K562 (cell line): Measurements from ENCODE around the gene SLC1A3. TPM values are rescaled to one million over a fixed set of nuclear protein-coding genes. Genes with fewer than 3 reads are reported as not detected.

ENCODE experiments used
- ATAC-seq: fragments of 200-7000 bp; cut with Tn5 transposase; 3 replicates; pipeline ENCODE4 v1.9.1; 2020; ENCODE audit warnings: moderate library complexity
- BruUV-seq: library from RNA; stranded (reverse); fragments of 400-500 nt; replicated peaks from 2 replicates; lab custom pipeline; 2021; lab: Mats Ljungman, UMichigan
- CTCF ChIA-PET: fragments of 300-600 bp; formaldehyde crosslinking; extraction: SDS; loops from one replicate; lab custom pipeline; 2021; ENCODE audit warnings: low intra/inter-chr PET ratio; lab: Yijun Ruan, JAX
- POLR2A ChIA-PET: fragments of 300-600, 350-650 bp; sonication (Branson Sonifier 250); formaldehyde crosslinking; extraction: SDS; loops from one replicate; lab custom pipeline; 2021; ENCODE audit warnings: antibody characterized with exemption, inconsistent platforms; lab: Yijun Ruan, JAX
- DNase-seq, 4 experiments: peaks; one replicate each; pipeline versions ENCODE4 v3.0.0 to v3.0.0-alpha.2; 2011 to 2018; ENCODE audit warnings: low spot score in 3 of 4, mixed read lengths in 3 of 4; ENCODE audit errors: extremely low read depth in 1 of 4
- FAIRE-seq: peaks from 2 replicates; lab custom pipeline; 2011; peaks lifted over from hg19 to GRCh38; lab: Jason Lieb, UNC
- H2AFZ ChIP-seq: 2 replicates; pipeline ENCODE4 v1.6.0; 2011; ENCODE audit warnings: low read depth, low read length, control low read depth, inconsistent platforms
- H3K27ac ChIP-seq: fragments of 200-600 bp; 3 replicates; pipeline ENCODE4 v1.8.0; 2011; ENCODE audit warnings: low read depth, mild to moderate bottlenecking, control low read depth, inconsistent platforms, low read length, moderate library complexity, mixed read lengths; ENCODE audit errors: extremely low read depth
- H3K27me3 ChIP-seq, 2 experiments: fragments of 300-600 bp in 1 of 2; 2 replicates in 1 of 2; 3 replicates in 1 of 2; pipeline versions ENCODE4 v1.6.0 to v1.8.0; 2011; ENCODE audit warnings: inconsistent platforms in 2 of 2, low read length in 2 of 2, mild to moderate bottlenecking in 1 of 2, mixed read lengths in 1 of 2, moderate library complexity in 1 of 2; ENCODE audit not compliant: control insufficient read depth in 2 of 2, insufficient read depth in 2 of 2
- H3K36me3 ChIP-seq: fragments of 300-600 bp; 3 replicates; pipeline ENCODE4 v1.8.0; 2011; ENCODE audit warnings: mild to moderate bottlenecking, low read length, inconsistent platforms; ENCODE audit not compliant: control insufficient read depth, insufficient read depth
- H3K4me1 ChIP-seq, 2 experiments: fragments of 200-600 bp in 1 of 2; replicated peaks in 1 of 2; 2 replicates in 1 of 2; 3 replicates in 1 of 2; pipeline versions ENCODE4 v1.5.1 to v1.8.0; 2011; ENCODE audit warnings: inconsistent platforms in 2 of 2, low read length in 2 of 2, mild to moderate bottlenecking in 1 of 2, mixed read lengths in 1 of 2, moderate library complexity in 1 of 2; ENCODE audit not compliant: control insufficient read depth in 2 of 2, insufficient read depth in 2 of 2
- H3K4me2 ChIP-seq: 2 replicates; pipeline ENCODE4 v1.6.1; 2011; ENCODE audit warnings: low read length, control low read depth, inconsistent platforms, mixed read lengths; ENCODE audit not compliant: insufficient read depth
- H3K4me3 ChIP-seq: fragments of 200-600 bp; sonication (generic), shearing (Covaris generic); 2 replicates; pipeline ENCODE4 v1.5.1; 2016; ENCODE audit warnings: control low read depth, inconsistent platforms
- H3K79me2 ChIP-seq: fragments of 200-600 bp; 3 replicates; pipeline ENCODE4 v1.8.0; 2011; ENCODE audit warnings: low read length, inconsistent platforms; ENCODE audit not compliant: control insufficient read depth, insufficient read depth
- H3K9ac ChIP-seq, 2 experiments: 2 replicates each; pipeline versions ENCODE4 v1.6.0 to v1.6.1; 2011; ENCODE audit warnings: low read depth in 2 of 2, low read length in 2 of 2, control low read depth in 1 of 2, inconsistent platforms in 1 of 2, mild to moderate bottlenecking in 1 of 2, mixed read lengths in 1 of 2; ENCODE audit not compliant: insufficient read depth in 1 of 2
- H3K9me1 ChIP-seq: one replicate; pipeline ENCODE4 v1.6.0; 2011; ENCODE audit warnings: inconsistent platforms, mild to moderate bottlenecking, low read length, moderate library complexity; ENCODE audit not compliant: control insufficient read depth, insufficient read depth
- H3K9me3 ChIP-seq: replicated peaks from 2 replicates; pipeline ENCODE4 v1.5.1; 2011; ENCODE audit warnings: low read depth, low read length, inconsistent platforms; ENCODE audit not compliant: control insufficient read depth, insufficient read depth
- H4K20me1 ChIP-seq: replicated peaks from 2 replicates; pipeline ENCODE4 v1.6.1; 2011; ENCODE audit warnings: low read length, inconsistent platforms, mixed read lengths; ENCODE audit not compliant: control insufficient read depth, insufficient read depth
- CLOCK ChIP-seq: fragments of 250-450 bp; sonication (Bioruptor Pico); IDR thresholded peaks from 2 replicates; pipeline ENCODE4 v1.4.0; 2020; ENCODE audit warnings: mild to moderate bottlenecking, moderate library complexity, borderline replicate concordance
- HOXB6 ChIP-seq: fragments of 250-450 bp; sonication (Bioruptor Pico); IDR thresholded peaks from 2 replicates; pipeline ENCODE4 v1.5.1; 2022; ENCODE audit warnings: mild to moderate bottlenecking, borderline replicate concordance
- LARP7 ChIP-seq: fragments of 450-650 bp; IDR thresholded peaks from 2 replicates; pipeline ENCODE4 v1.6.1; 2016
- SRF ChIP-seq, 2 experiments: fragments of 250-450, 450-650 bp in 1 of 2; sonication (Bioruptor Pico) in 1 of 2; sonication (generic) in 1 of 2; formaldehyde crosslinking; IDR thresholded peaks; 2 replicates each; pipeline versions ENCODE4 v1.5.0 to v1.5.1; 2020 to 2022; ENCODE audit warnings: mild to moderate bottlenecking in 1 of 2, missing genetic modification reagents in 1 of 2
- ZKSCAN3 ChIP-seq: fragments of 250-450 bp; sonication (Bioruptor Pico); IDR thresholded peaks from 2 replicates; pipeline ENCODE4 v1.4.0; 2020
- ZNF175 ChIP-seq: fragments of 200-800 bp; sonication (Bioruptor generic); IDR thresholded peaks from 2 replicates; pipeline ENCODE4 v1.6.1; 2016; ENCODE audit warnings: low read depth, mild to moderate bottlenecking, missing genetic modification characterization, missing compliant biosample characterization
- ZNF79 ChIP-seq: fragments of 250-450 bp; sonication (Bioruptor Pico); IDR thresholded peaks from 2 replicates; pipeline ENCODE4 v1.4.0; 2020; ENCODE audit warnings: low read depth, mild to moderate bottlenecking, moderate library complexity
- ZZZ3 ChIP-seq: fragments of 450-650 bp; IDR thresholded peaks from 2 replicates; pipeline ENCODE4 v1.6.1; 2016; ENCODE audit warnings: antibody characterized with exemption, mild to moderate bottlenecking, moderate library complexity
- WGBS: fragments of 100-300 bp; shearing (Covaris generic); methylation state at CpG from one replicate; pipeline ENCODE4 v1.1.6; 2016; ENCODE audit warnings: low coverage, mixed read lengths; ENCODE audit not compliant: insufficient coverage; ENCODE audit errors: missing lambda C conversion rate; 5-methylcytosine and 5-hydroxymethylcytosine counted together
- in situ Hi-C: fragments of 300-500 bp; cut with MboI; formaldehyde crosslinking; loops from 4 replicates; pipeline ENCODE4 v1.15.0; 2018; ENCODE audit warnings: inconsistent platforms, mixed read lengths
- intact Hi-C: fragments of 100-400 bp; cut with micrococcal nuclease; formaldehyde crosslinking; loops from 2 replicates; pipeline ENCODE4 v1.14.2; 2022
- polyA plus RNA-seq, 8 experiments: library from polyadenylated mRNA; depleted of rRNA in 4 of 8; stranded (reverse) in 5 of 8; unstranded in 3 of 8; fragments of >200 nt; fragmentation: Nextera tagmentation in 2 of 8; fragmentation: Illumina TruSeq in 1 of 8; extraction: Ambion mirVana in 2 of 8; extraction: Trizol in 1 of 8; gene quantifications; 2 replicates each; pipeline versions ENCODE4 v1.2.1 to v1.2.3, GENCODE V29; 2011 to 2014; ENCODE audit warnings: inconsistent platforms in 1 of 8, missing spikeins in 1 of 8
- total RNA-seq, 7 experiments: library from RNA; depleted of rRNA in 6 of 7; stranded (reverse); fragments of >200 nt in 6 of 7; fragmentation: Illumina TruSeq in 2 of 7; extraction: Trizol in 2 of 7; gene quantifications; 2 replicates each; pipeline versions ENCODE4 v1.2.1 to v1.2.3, GENCODE V29; 2011 to 2021; ENCODE audit warnings: low replicate concordance in 1 of 7
- TF ChIP-seq, protein P1 (sequence below): sonication (generic); formaldehyde crosslinking; IDR thresholded peaks from 2 replicates; pipeline ENCODE4 v1.8.1; 2023; ENCODE audit warnings: mild to moderate bottlenecking, missing genetic modification reagents
- TF ChIP-seq, protein P2 (sequence below): fragments of 250-450 bp; sonication (Bioruptor Pico); IDR thresholded peaks from 2 replicates; pipeline ENCODE4 v1.8.0; 2021; ENCODE audit warnings: mild to moderate bottlenecking, moderate library complexity
- TF ChIP-seq, protein P3 (sequence below): conservative IDR thresholded peaks from 2 replicates; pipeline ENCODE4 v1.6.1; 2011; ENCODE audit warnings: low read depth, mild to moderate bottlenecking, low read length; ENCODE audit not compliant: control insufficient read depth

The SLC1A3 gene
- total and polyA plus RNA-seq, 9 of the 15 experiments (the other 6 are each of a cell fraction or from before 2014, with no cell fraction given), result 0.13 TPM; not detected in 8

DNA sequence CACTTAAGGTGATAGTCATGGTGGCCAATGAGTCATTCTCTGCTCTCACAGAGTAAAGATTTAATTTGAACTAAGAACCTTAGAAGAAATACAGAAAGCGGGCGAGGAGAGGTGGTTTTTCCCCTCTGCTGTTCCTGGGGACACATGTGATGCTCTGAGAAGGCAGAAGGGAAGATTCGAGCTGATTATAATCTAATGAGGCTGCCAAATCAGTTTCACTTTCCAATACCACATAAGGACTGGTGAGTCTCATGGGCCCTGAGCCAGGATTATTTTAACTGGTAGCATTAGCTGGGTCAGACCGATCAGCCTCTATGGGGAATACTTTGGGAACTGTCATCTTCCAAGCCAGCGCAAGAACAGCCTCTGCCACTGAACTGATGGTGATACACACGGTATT is 116.5 kb downstream of the SLC1A3 start (continued):
- TF ChIP-seq, protein P1, sequence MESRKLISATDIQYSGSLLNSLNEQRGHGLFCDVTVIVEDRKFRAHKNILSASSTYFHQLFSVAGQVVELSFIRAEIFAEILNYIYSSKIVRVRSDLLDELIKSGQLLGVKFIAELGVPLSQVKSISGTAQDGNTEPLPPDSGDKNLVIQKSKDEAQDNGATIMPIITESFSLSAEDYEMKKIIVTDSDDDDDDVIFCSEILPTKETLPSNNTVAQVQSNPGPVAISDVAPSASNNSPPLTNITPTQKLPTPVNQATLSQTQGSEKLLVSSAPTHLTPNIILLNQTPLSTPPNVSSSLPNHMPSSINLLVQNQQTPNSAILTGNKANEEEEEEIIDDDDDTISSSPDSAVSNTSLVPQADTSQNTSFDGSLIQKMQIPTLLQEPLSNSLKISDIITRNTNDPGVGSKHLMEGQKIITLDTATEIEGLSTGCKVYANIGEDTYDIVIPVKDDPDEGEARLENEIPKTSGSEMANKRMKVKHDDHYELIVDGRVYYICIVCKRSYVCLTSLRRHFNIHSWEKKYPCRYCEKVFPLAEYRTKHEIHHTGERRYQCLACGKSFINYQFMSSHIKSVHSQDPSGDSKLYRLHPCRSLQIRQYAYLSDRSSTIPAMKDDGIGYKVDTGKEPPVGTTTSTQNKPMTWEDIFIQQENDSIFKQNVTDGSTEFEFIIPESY (CRISPR knock-in tag), result no peak
- TF ChIP-seq SRF (CRISPR knock-in tag; IDR thresholded peaks at IDR 0.05), result no peak
- TF ChIP-seq ZNF175 (CRISPR knock-in tag), result no peak
- no peak for TF ChIP-seq ZKSCAN3 (CRISPR knock-in tag)
- no peak for TF ChIP-seq CLOCK (CRISPR knock-in tag)

DNA sequence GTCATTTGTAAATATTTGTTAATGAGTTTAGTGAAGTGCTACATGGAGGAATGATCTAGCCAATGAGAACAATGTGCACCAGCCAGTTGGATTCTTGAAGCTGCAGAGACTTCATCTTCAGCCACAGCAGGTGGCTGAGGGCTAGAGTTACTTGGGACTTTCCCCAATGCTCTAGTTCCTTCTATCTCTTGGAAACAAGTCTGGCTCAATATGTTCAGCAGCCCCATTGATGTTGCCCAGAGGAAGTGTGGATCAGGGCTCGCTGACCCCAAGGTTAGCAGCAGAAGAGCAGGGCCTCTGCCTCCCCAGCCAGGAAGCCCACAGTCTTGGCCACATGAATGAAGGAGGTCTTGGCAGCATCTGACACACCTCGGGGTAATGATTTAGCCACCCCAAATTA is 117.5 kb downstream of the SLC1A3 start:
- DNase-seq (no peak), ATAC-seq (no peak), FAIRE-seq (no peak)
- no peaks in the 10 kb centered on the region for H3K36me3 ChIP-seq
- no peak overlapping the region for H3K9ac ChIP-seq
- POLR2A ChIA-PET, result interaction anchor here (1.1 kb wide), 1 partner anchor 16 kb away, joined by 3 read pairs; no protein-coding TSS in a partner anchor
- 10% methylated on average over 2 of the region's 2 CpGs for WGBS
- no TSS peak for BruUV-seq
- in situ Hi-C loops, result no loop called here
- peaks cover 11% of the 10 kb centered on the region in 2 experiments; a peak in 4 of 5 replicates for H3K27me3 ChIP-seq
- H3K9me1 ChIP-seq, result no peaks in the 10 kb centered on the region
- H4K20me1 ChIP-seq, result no peaks in the 10 kb centered on the region
- H3K4me2 ChIP-seq, result no peak overlapping the region
- no peaks in the 10 kb centered on the region for H3K79me2 ChIP-seq
- H2AFZ ChIP-seq, result no peak overlapping the region
- no peaks in the 10 kb centered on the region for H3K9me3 ChIP-seq
- H3K4me3 ChIP-seq, result no peak overlapping the region
- intact Hi-C loops, result no loop called here
- CTCF ChIA-PET, result interaction anchor here (0.6 kb wide), 1 partner anchor 100 kb away, joined by 3 read pairs; no protein-coding TSS in a partner anchor
- H3K4me1 ChIP-seq, result no peaks in the 10 kb centered on the region; a peak in 2 of 5 replicates
- H3K27ac ChIP-seq, result no peak overlapping the region
- TF ChIP-seq LARP7, result no peak
- no peak for TF ChIP-seq ZNF79 (CRISPR knock-in tag)
- TF ChIP-seq, protein P2, sequence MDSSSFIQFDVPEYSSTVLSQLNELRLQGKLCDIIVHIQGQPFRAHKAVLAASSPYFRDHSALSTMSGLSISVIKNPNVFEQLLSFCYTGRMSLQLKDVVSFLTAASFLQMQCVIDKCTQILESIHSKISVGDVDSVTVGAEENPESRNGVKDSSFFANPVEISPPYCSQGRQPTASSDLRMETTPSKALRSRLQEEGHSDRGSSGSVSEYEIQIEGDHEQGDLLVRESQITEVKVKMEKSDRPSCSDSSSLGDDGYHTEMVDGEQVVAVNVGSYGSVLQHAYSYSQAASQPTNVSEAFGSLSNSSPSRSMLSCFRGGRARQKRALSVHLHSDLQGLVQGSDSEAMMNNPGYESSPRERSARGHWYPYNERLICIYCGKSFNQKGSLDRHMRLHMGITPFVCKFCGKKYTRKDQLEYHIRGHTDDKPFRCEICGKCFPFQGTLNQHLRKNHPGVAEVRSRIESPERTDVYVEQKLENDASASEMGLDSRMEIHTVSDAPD (CRISPR knock-in tag), result no peak
- TF ChIP-seq HOXB6 (CRISPR knock-in tag), result no peak
- no peak for TF ChIP-seq ZZZ3
- TF ChIP-seq, protein P3, sequence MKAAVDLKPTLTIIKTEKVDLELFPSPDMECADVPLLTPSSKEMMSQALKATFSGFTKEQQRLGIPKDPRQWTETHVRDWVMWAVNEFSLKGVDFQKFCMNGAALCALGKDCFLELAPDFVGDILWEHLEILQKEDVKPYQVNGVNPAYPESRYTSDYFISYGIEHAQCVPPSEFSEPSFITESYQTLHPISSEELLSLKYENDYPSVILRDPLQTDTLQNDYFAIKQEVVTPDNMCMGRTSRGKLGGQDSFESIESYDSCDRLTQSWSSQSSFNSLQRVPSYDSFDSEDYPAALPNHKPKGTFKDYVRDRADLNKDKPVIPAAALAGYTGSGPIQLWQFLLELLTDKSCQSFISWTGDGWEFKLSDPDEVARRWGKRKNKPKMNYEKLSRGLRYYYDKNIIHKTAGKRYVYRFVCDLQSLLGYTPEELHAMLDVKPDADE, result no peak
